ENCODE measurements around the gene ATL1.

- TF ChIP-seq NANOG (IDR thresholded peaks at IDR 0.05; ENCODE audit: borderline replicate concordance): no peak
- no peak for TF ChIP-seq EZH2phosphoT487 (IDR thresholded peaks at IDR 0.05; ENCODE audit: unreplicated experiment)
These were observed 47.8 kb downstream of the ATL1 start for GRCh38 chr14:50607761-50608160.

Measured in GM23338 (cell line).